Measurements from ENCODE around the gene PHLDA2. TPM values are rescaled to one million over a fixed set of nuclear protein-coding genes. Genes with fewer than 3 reads are reported as not detected.

PHLDA2 gene
- total and polyA plus RNA-seq, 9 of the 15 experiments (the other 6 are each of a cell fraction or from before 2014, with no cell fraction given): 0.43 to 42.4 (median 4.7) TPM

DNA sequence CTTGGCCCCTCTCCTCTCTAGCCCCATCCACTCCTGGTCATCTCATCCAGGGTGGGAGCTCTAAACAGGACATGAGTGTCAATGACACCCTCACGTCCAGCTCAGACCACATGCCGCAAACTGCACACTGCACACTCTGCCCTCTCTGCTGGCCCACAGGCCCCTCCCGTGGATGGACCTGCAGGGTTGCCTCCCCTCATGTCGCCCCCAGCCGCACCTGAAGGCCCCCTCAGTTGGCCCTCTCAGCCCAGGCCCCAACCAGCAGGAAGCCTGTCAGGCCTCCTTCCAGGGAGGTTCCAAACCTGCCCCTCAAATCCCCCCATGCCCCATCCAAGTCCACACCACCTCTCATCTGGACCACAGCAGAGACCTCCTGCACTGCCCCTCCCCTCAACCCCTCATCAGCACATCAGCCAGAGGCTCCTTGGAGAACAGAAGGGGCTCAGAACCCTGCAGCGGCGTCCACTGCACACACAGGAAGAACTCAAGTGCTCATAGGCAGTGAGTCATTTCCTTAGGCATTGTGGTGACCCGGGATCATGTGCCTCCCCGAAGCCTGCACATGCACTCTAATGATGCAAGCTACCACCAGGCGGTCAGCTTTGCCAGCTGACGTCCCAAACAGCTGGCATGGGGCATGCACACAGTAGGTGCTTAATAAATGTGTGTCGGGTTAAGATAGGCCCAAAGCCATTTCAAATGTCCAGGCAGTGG is 30.7 kb downstream of the PHLDA2 start (continued):
- peak; percentile 80 for TF ChIP-seq ZNF175 (CRISPR knock-in tag; IDR thresholded peaks at IDR 0.05; ENCODE audit: low read depth)
- no peak for TF ChIP-seq SMC3 (conservative IDR thresholded peaks at IDR 0.05; ENCODE audit: insufficient read depth, low read depth, low read length)
- TF ChIP-seq KDM4B (IDR thresholded peaks at IDR 0.05; ENCODE audit: borderline replicate concordance in 2 of 2, low read depth in 1 of 2): 0 out of 4 replicates have a peak, but pooled peaks of 1 of the 2 experiments have one; percentile 25
- TF ChIP-seq, protein P1, sequence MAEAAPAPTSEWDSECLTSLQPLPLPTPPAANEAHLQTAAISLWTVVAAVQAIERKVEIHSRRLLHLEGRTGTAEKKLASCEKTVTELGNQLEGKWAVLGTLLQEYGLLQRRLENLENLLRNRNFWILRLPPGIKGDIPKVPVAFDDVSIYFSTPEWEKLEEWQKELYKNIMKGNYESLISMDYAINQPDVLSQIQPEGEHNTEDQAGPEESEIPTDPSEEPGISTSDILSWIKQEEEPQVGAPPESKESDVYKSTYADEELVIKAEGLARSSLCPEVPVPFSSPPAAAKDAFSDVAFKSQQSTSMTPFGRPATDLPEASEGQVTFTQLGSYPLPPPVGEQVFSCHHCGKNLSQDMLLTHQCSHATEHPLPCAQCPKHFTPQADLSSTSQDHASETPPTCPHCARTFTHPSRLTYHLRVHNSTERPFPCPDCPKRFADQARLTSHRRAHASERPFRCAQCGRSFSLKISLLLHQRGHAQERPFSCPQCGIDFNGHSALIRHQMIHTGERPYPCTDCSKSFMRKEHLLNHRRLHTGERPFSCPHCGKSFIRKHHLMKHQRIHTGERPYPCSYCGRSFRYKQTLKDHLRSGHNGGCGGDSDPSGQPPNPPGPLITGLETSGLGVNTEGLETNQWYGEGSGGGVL (CRISPR knock-in tag; IDR thresholded peaks at IDR 0.05): no peak
- TF ChIP-seq PHF20 (IDR thresholded peaks at IDR 0.05; ENCODE audit: partially characterized antibody): no peak
- TF ChIP-seq, protein P2, sequence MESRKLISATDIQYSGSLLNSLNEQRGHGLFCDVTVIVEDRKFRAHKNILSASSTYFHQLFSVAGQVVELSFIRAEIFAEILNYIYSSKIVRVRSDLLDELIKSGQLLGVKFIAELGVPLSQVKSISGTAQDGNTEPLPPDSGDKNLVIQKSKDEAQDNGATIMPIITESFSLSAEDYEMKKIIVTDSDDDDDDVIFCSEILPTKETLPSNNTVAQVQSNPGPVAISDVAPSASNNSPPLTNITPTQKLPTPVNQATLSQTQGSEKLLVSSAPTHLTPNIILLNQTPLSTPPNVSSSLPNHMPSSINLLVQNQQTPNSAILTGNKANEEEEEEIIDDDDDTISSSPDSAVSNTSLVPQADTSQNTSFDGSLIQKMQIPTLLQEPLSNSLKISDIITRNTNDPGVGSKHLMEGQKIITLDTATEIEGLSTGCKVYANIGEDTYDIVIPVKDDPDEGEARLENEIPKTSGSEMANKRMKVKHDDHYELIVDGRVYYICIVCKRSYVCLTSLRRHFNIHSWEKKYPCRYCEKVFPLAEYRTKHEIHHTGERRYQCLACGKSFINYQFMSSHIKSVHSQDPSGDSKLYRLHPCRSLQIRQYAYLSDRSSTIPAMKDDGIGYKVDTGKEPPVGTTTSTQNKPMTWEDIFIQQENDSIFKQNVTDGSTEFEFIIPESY (CRISPR knock-in tag; IDR thresholded peaks at IDR 0.05): peak; percentile 68
- no peak for TF ChIP-seq NCOA1 (IDR thresholded peaks at IDR 0.05; ENCODE audit: low read depth)
- TF ChIP-seq SRF (CRISPR knock-in tag; IDR thresholded peaks at IDR 0.05): no peak
- TF ChIP-seq FOXO4 (CRISPR knock-in tag; IDR thresholded peaks at IDR 0.05): no peak
- TF ChIP-seq FOXP4 (CRISPR knock-in tag; IDR thresholded peaks at IDR 0.05; ENCODE audit: borderline replicate concordance): peak; percentile 50; the same call in 1 of the 2 replicates
- no peak for TF ChIP-seq LARP7 (IDR thresholded peaks at IDR 0.05)

Data from K562 (cell line).